OCI-LY7 (cell line): ENCODE results near the gene SGMS1.

Experiments
- EZH2phosphoT487 ChIP-seq: fragments of 200-600 bp; sonication (generic); IDR thresholded peaks from 2 replicates; pipeline ENCODE4 v1.6.1; 2018; ENCODE audit warnings: low read depth, borderline replicate concordance, mild to moderate bottlenecking, mixed run types, antibody characterized with exemption, low read length, moderate library complexity, mixed read lengths
- TF ChIP-seq, protein P1 (sequence below): fragments of 200-600 bp; sonication (generic); conservative IDR thresholded peaks from 2 replicates; pipeline ENCODE4 v1.5.1; 2014; ENCODE audit warnings: mild to moderate bottlenecking, antibody characterized with exemption, low read length, moderate library complexity, mixed read lengths

DNA sequence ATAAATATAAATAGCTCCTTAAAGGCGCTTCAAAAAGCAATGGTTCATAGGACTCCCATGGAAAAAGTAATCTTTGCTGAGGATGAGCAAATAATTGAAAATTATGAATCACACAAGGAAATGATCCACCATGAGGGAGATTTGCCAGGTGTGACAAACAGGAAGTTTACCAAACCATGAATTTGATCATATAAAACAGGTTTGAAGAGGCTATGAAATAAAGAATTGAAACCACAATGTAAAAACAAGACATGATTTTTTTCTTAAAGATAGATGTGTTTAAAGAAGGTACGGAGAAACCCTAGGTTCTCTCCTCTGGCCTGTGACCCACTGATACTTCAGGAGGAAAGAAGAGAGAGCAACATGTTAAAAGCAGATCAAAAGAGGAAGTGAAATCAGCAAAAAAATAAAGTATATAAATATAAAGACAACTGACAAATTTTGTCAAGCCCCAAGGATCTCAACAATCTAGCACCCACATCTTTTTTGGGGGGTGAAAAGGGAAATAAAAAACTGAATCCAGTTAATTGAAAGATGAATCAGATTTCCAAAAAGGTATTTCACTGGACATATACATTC lies 261.1 kb downstream of the SGMS1 start:
- TF ChIP-seq, protein P1, sequence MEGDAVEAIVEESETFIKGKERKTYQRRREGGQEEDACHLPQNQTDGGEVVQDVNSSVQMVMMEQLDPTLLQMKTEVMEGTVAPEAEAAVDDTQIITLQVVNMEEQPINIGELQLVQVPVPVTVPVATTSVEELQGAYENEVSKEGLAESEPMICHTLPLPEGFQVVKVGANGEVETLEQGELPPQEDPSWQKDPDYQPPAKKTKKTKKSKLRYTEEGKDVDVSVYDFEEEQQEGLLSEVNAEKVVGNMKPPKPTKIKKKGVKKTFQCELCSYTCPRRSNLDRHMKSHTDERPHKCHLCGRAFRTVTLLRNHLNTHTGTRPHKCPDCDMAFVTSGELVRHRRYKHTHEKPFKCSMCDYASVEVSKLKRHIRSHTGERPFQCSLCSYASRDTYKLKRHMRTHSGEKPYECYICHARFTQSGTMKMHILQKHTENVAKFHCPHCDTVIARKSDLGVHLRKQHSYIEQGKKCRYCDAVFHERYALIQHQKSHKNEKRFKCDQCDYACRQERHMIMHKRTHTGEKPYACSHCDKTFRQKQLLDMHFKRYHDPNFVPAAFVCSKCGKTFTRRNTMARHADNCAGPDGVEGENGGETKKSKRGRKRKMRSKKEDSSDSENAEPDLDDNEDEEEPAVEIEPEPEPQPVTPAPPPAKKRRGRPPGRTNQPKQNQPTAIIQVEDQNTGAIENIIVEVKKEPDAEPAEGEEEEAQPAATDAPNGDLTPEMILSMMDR = no peak
- TF ChIP-seq EZH2phosphoT487 = no peak
